ENCODE results near the gene OSCP1.
"Not testable (repeated sequence)": the region's sequence is repeated elsewhere in the genome, so short reads cannot be mapped to it uniquely, and the experiment has no call there.

GRCh38 chr1:36487336-36487725 is 37.1 kb upstream of the OSCP1 start:
- TF ChIP-seq CTCF (IDR thresholded peaks at IDR 0.05); SIN3A (IDR thresholded peaks at IDR 0.05; ENCODE audit: borderline replicate concordance, low read depth, low read length); MAX (IDR thresholded peaks at IDR 0.05; ENCODE audit: low read depth); RFX5 (IDR thresholded peaks at IDR 0.05; ENCODE audit: low read length); EP300 (IDR thresholded peaks at IDR 0.05; ENCODE audit: borderline replicate concordance in 1 of 2, low read depth in 1 of 2, low read length in 1 of 2); NFIC (IDR thresholded peaks at IDR 0.05; ENCODE audit: borderline replicate concordance); POLR2AphosphoS5 (IDR thresholded peaks at IDR 0.05; ENCODE audit: low read depth, low read length); RAD21 (IDR thresholded peaks at IDR 0.05; ENCODE audit: low read length); PBX3 (IDR thresholded peaks at IDR 0.05): not testable (repeated sequence)

All from SK-N-SH (cell line).